ENCODE results near the gene RSF1.
"Not testable (repeated sequence)": the region's sequence is repeated elsewhere in the genome, so short reads cannot be mapped to it uniquely, and the experiment has no call there.

Gene RSF1

DNA sequence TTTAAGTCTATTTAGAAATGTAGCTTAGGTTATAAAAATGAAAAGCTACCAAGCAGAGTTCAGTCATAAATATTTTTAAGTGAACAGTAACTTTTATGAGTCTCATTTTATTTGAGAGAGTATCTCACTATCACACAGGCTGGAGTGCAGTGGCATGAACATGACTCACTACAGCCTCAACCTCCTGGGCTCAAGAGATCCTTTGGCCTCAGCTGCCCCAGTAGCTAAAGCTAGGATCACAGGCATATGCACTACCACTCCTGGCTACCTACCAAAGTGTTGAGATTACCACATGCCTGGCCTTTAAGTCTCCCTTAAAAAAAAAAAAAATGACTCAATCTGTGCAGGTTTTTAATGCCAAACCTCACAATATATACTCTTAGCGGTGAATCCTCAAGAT, 148.3 kb downstream of the RSF1 start:
- no peak for DNase-seq

DNA sequence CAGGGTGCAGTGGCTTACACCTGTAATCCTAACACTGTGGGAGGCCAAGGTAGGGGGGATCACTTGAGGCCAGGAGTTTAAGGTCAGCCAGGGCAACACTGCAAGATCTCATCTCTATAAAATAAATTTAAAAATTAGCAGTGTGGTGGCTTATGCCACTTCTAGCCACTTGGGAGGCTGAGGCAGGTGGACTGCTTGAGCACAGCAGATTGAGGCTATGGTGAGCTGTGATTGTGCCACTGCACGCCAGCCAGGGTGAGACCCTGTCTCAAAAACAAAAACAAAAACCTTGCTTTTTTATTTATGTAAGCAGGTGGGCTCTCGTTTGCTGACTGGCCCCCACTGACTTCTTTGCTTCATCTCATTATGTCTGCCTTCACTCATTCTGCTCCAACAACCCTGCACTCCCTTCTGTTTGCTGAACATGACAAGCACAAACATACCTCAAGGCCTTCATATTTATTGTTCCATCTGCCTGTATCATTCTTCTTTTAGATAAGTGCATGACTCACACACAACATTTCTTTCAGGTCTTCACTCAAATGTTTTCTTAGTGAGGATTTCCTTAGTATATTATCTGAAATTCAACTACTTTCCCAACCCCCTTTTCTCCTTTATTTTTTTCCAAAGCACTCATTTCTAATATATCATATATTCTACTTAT, 150.5 kb downstream of the RSF1 start:
- DNase-seq = no peak

DNA sequence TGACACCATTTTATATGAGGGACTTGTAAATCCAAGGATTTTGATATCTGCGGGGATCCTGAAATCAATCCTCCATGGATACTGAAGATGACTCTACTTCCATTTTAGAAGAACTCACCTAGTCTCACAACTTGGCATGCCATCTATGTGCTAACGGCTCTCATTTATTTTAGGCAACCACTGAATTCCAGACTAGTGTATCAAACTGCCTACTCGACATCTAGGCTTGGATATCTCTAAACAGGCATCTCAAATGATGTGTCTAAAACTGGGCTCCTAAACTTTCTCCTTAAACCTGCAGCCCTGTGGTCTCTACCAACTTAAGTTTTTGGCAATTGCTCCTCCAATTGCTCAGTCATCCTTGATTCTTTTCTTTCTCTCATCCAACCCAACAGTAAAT, 151.8 kb downstream of the RSF1 start:
- DNase-seq = no peak

DNA sequence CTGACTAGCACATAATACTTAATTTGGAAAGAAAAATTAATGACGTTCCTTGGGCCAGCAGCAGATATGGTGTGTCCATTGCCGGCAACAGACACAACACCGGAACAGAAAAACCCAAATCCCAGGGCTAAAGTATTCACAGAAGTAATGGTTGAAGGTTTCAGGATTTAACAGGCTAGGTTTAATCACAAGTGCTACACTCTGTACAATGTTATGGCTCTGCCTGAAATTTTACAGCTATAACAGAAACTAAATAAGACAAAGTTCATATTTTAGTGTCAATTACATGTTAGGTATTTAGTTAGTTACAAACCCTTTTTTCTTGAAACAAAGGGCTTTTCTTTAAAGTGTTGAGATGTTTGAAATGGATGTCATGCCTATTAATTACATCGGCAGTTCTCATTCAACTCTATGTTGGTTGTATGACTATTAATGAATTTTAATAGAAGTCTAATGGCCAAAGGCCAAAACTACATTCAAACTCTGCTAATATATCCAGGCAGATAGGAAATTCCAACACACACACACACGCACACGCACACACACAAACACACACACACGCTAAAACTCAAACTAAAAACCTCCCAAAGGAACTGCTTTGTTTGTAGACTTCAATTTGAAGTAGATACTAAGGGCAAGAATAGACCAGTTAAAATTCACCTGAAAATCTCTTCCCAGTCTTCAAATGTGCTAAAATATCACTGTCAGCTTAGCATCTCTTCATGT, 155.1 kb downstream of the RSF1 start:
- no peak for DNase-seq

DNA sequence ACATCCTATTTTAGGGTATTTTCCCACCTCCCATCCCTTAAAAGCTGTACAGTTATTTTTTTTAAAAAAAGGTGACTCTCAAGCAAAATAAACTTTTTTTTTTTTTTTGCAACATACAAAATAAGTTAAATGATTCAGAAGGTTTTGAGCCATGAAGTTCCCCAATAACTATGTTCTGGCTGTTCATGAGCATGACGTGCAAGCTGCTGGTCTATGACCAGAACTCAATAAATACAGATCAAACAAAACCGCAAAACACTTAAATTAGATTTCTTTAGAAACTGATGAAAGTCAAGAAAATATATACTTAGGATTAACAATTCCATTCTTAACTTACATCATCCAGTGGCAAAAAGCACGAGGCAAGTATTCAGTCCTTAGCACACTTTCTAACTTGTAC, 158.9 kb downstream of the RSF1 start:
- DNase-seq = no peak

DNA sequence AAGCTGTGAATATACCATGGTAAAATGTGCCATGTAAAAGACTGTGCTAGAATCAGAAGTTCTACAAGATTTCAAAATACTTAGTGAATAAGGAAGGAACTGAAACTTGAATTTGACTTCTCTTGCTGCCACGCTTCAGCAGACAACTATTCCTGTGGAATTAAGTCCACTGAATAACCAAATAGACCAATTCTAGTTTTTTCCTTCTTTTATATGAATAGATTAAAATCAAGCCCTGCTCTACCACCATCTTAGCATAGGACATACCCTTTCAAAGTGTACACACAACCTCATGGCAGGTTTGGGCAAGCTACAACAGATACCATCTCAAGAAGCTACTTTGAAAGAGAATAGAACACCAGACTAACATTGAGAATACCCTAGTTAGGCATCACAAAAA, 159.6 kb downstream of the RSF1 start:
- no peak for DNase-seq

DNA sequence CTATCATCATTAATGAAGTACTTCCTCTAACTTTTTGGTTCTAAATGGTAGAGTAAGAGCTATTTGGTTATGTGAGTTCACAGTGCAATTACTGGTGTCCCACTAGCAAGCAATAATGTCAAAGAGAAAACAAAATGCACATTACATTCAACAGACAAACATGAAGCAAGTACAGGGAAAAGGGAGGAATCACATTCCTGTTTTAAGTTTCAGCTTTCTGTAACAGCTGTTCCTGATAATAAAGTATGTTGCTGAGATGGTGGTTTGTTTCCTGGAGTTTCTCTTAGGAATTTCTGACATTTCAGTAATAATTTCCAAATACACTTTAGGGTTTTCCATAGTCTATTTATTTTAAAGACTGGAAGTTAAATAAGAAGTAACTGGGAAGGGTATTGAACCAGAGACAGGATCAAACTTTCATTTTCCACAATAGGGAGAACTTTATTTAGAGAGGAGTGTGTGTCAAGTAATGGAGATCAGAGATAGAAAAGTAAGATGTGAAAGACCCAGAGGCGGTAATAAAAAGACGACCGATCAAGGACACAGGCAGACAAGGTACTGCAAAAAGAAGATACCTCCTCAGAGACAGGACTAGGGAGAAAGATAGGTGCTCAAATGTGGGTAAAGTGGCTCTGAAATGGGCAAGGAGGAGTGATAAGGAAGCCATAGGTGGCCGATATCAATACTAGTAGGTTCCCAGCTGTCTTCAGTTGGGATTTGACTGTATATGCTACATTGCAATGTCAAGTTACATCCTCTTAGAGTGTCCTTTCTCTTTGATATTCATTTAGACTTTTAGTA, 162.1 kb downstream of the RSF1 start:
- DNase-seq = peak; percentile 62

DNA sequence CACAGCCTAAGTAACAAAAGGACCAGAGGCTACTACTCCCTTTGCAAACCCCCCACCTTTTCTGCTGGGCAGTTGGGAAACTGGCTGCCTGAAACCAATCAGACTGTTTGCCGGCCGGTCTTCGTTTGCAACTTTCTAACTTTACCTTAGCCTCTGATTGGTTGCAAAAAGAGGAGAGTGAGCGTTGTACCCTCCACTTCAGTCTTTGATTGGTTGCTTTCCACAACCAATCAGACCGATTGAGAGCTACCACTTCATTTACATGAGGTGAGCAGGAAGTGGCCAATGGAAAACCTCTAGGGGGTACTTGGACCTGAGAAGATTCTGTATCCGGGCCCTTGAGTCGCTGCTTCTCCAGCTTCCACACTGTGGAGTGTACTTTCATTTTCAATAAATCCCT, 164.2 kb downstream of the RSF1 start:
- DNase-seq = no peak

DNA sequence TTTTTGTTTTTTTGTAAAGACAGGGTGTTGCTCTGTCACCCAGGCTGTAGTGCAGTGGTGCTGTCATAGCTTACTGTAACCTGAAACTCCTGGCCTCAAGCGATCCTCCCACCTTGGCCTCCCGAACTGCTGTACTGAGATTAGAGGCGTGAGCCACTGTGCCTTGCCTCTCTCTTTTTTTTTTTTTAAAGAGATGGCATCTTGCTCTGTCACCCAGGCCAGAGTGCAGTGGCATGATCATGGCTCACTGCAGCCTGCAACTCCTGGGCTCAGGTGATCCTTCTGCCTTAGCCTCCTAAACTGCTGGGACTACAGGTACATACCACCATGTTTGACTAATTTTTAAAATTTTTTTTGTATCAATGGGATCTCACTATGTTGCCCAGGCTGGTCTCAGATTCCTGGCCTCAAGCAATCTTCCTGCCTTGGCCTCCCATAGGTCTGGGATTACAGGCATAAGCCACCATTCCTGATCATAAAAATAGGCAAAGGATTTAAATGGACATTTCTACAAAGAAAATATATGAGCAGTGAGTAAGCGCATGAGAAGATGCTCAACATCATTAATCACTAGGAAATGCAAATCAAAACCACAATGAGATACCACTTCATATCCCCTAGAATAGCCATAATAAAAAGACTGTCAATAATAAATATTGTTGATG, 165.6 kb downstream of the RSF1 start:
- DNase-seq = no peak

DNA sequence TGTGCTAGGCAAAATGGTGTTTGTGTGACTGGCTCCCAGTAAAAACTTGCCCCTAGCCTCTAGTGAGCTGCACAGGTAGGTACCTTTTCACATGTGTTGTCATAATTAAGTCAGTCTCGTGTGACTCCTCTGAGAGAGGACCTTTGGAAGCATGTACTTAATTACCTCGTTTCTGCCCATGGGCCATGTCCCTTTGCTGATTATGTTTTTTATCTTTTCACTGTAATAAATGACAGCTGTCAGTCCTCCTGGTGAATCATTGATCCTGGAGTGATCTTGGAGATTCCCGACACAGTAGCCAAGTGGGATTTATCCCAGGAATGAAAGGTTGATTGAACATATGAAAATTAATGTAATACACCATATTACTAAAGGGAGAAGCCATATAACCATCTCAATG, 170.4 kb downstream of the RSF1 start:
- no peak for DNase-seq

DNA sequence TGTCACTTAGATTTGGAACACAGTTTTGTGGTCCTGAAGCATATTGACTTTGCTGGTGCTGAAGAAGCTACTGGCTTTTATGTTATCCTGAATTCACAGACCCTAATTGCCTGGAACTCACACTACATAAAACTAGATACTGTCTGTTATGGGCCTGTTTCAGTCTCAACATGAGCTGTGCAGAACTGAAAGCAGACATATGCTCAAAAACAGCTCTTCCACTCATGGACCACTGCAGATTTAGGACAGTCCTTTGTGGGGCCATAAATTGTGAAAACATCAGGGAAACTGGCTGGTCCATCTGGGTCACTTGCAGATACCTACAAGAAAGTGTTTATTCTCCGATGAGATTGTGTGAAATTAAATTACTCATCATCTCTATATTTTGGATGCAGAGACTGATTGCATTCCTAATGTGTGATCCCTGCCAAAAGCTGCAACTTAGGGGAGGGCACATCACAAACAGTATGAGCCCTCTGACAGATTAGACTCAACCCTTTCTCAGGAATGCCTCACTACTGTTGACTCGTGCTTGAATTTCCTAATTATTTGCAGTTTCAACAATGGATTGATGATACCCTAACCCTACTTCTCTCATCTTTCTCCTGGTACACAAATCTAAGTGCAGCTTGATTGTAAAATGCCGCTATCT, 172.7 kb downstream of the RSF1 start:
- no peak for DNase-seq

DNA sequence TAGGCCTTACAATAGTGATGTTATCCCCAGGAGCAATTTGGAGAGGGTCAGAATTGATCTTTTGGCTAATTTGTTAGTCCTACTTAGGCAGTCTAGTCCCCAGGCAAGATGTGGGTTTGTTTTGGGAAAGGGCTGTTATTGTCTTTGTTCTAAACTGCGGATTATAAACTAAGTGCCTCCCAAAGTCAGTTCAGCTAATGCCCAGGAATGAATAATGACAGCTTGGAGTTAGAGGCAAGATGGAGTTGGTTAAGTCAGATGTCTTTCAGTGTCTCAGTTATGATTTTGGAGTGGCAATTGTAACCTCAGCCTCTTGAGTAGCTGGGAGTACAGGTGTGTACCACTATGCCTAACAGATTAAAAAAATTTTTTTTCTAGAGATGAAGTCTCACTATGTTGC, 175.6 kb downstream of the RSF1 start:
- no peak for DNase-seq

DNA sequence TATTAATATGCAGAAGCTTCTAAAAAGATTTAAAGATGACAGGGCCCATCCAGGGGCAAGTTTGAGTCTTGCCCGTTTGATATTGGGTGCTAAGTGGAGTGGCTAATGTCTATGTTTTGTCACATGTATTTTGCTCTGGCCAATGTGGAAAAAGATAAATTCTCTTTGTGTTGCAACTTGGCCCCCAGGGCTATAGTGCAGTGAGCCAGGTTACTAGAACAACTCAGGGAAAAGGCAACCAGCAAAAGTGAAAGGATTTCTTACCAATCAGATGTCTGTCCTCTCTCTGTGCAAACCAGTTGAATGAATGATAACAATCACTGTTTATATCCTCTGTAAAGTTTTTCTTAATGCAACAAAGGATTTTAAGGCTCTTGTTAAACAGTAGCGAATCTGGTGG, 178.3 kb downstream of the RSF1 start:
- DNase-seq = no peak

DNA sequence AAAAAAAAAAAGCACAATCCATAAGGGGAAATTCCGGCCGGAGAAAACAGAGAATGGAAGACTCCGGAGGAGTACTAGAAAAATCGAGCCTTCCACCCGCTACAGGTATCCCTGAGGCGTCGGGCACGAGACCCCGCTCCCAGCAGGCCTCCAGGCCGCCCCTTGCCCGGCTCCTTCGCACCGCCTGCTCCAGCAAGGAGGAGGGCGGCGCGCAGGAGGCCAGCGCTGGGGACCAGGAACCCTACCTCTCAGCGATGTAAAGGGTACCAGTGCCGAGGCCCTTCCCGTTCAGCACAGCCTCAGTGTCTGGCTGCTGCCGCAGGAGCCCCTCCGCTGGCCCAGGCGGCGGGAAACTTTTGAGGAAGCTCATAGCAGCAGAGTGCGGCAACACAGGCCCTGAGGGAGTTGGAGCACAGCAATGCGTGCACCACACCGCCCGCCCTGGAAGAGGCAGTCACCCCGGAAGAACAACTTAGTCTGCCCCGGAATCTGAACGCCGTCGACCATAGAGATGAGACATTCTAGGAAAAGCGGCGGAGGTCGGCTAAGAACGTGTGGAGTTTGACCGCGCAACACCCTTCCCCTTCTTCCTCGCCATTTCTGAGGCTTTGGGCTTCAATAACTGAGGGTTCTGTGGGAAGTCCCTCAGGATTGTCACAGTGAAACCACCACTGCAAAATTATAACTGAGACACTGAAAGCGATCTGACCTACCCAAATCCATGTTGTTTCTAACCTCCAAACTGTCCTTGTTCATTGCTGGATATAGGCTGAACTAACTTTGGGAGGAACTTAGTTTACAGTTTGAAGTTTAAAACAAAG, 183.0 kb downstream of the RSF1 start, which contains the start of gene CLNS1A:
CLNS1A (minus strand) TSS at position 450 of the 821 bp plus-strand sequence; CDS start at position 370, 80 bp downstream.
- peak; percentile 95 for DNase-seq

DNA sequence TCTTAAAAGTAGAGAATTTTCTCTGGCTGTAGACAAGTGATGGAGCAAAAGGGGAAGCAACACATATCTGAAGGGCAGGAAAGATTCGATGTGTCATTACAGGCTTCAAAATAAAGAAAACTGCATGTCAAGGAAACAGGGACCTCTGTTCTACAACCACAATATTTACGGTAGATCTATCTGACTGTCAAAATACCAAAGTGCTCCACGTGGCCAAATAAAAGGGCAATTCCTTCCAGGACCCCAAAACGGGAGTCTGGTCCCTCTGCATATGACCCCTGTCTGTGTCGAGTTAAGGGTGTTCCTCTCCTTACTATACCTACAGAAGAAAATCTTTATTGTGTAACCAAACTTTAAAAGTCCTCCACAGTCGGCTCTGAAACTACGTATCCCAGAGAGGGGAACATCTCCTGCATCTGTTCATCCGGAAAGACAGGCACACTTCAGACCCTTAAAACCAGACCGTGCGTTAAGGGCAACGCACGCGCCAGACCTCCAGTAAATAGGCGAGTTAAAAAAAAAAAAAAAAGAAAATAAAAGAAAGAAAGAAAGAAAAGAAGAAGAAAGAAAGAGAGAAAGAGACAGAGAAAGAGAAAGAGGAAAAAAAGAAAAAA, 183.7 kb downstream of the RSF1 start:
- DNase-seq = peak; percentile 39

DNA sequence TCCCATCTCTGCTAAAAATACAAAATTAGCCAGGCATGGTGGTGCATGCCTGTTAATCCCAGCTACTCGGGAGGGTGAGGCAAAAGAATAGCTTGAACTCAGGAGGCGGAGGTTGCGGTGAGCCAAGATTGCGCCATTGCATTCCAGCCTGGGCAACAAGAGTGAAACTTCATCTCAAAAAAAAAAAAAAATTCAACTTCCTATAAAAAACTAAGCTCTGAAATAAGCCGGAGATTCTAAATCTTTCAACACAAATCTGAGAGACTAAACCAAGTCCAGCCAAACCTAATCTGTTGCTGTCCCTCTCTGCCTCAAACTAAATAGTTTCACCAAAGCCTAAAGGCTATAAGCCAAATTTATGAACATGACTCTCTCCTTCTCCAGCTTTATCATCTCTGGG, 186.6 kb downstream of the RSF1 start:
- not testable (repeated sequence) for DNase-seq

DNA sequence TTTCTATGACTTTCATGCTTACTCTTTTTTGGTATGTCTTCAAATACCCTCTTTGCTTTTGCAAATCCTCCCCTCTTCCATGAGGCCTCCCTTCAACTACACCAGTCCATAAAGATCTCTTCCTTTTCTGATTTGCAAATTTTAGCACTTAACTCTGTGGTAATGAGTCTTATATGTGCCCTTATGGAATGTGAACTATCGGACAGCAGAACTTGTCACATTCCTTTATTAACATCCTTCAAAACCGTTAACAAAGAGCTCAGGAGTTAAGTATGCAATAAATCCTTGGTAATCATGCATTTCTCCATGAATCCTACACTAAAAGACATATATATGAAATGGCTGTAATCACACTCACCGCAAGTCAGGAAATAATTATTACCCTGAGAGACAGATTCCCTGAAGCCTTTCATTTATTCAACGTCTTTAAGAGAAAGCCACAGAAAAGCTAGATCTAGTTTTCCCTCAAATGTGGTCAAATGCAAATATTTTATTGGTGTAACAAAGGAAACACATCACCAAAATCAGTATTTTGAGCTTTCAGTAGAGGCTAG, 190.3 kb downstream of the RSF1 start:
- no peak for DNase-seq

DNA sequence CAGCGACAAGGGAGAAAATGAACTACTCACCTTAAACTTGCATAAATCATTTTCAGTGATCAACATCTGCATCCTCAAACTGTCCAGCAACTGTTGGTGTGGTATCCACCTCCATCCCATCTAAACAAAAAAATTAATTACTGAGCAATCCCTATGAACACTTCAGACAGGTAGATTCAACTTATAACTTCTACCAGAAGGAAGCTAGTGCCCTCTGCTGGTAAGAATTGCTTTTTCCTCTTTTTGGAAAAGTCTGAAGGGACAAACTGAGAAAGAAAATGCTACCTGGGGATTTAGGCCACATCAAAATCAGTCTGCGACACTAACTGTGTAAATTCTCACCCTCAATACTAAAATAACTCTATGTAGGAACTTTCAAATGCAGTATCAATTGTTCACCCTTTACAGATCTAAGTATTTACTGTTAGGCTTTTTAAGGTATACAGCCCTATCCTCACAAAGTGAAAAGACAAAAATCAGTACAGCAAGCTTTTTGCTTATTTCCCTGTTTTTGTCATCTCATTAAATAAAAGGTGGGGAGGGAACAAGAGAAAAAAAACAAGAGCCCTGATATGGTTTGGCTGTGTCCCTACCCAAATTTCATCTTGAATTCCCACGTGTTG, 200.8 kb downstream of the RSF1 start:
- peak; percentile 64 for DNase-seq

DNA sequence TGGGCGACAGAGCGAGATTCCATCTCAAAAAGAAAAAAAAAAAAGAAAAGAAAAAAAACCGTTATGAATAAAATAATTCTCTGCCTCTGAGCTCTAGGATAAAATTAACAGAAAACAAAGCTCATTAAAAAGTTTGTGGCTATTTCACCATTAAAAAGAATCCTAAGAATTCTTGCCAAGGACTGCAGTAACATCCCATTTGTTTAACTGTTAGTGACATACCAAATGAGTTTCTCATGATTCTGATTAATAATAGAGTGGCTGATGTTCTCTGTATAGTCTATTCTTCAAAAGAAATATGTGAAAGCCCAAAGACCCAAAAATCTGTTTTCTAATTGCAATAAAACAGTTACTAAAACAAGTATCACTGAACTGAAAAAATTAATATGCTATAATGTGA, 202.6 kb downstream of the RSF1 start:
- DNase-seq = no peak

DNA sequence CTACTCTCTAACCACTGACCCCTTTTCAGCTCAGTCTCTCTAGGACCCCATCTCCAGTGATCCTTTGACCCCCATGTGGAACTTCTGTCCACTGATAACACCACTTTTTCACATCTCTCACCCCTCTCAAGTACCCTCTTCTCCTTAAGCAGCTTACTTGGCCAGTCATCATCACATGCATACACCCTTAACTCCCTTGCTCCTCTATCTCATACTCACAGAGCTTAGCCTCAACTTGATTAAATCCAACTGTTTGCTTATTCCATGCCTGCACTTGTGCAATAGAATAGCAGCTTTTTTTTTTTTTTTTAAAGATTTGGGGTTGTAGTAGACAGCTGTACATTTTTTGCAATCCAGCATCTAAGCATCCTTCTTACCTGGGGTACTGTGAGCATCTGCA, 208.6 kb downstream of the RSF1 start:
- peak; percentile 19 for DNase-seq
